ENCODE measurements around the gene PRDM16. TPM values are rescaled to one million over a fixed set of nuclear protein-coding genes. Genes with fewer than 3 reads are reported as not detected.

PRDM16 gene
- polyA plus RNA-seq, 3 donors = not detected

- Mint-ChIP-seq H3K9me3 (no peaks in the 10 kb centered on the region), H3K36me3 (no peaks in the 10 kb centered on the region), H3K27me3 (ENCODE audit: low read depth in 3 of 3) (peaks cover 0 to 2% (median 2%) of the 10 kb centered on the region in 3 donors), H3K27ac (no peak overlapping the region), H3K4me3 (no peak overlapping the region), H3K4me1 (no peaks in the 10 kb centered on the region)
- H3K27me3 ChIP-seq (ENCODE audit: control insufficient read depth in 2 of 2, insufficient read depth in 2 of 2, low read length in 2 of 2) = no peaks in the 10 kb centered on the region
- no peak for DNase-seq
- intact Hi-C loops (cut with micrococcal nuclease) = no loop called here
- no peak overlapping the region for H3K4me2 ChIP-seq (replicated peaks; ENCODE audit: extremely low read depth, low read length, poor library complexity, severe bottlenecking)
- H4K20me1 ChIP-seq (ENCODE audit: insufficient read depth, low read length) = no peaks in the 10 kb centered on the region
- no peaks in the 10 kb centered on the region for H3K36me3 ChIP-seq (replicated peaks in 1 of 2; ENCODE audit: control insufficient read depth in 1 of 2, insufficient read depth in 2 of 2, low read length in 2 of 2)
- no peak overlapping the region for H2AFZ ChIP-seq (ENCODE audit: insufficient read depth, low read depth, low read length, poor library complexity, severe bottlenecking)
- no peaks in the 10 kb centered on the region for H3K9me3 ChIP-seq (replicated peaks in 1 of 2; ENCODE audit: control insufficient read depth in 1 of 2, insufficient read depth in 1 of 2, low read length in 2 of 2)
- 98% methylated on average over 12 of the region's 12 CpGs for WGBS (ENCODE audit: insufficient coverage)
- no peaks in the 10 kb centered on the region for H3K79me2 ChIP-seq (ENCODE audit: insufficient read depth, low read length)
- no peak overlapping the region for H3K4me3 ChIP-seq (replicated peaks in 1 of 3; ENCODE audit: low read depth in 2 of 3, low read length in 3 of 3)
- no peak overlapping the region for H3K27ac ChIP-seq (ENCODE audit: low read depth in 1 of 2, low read length in 2 of 2)
- TF ChIP-seq, protein P1, sequence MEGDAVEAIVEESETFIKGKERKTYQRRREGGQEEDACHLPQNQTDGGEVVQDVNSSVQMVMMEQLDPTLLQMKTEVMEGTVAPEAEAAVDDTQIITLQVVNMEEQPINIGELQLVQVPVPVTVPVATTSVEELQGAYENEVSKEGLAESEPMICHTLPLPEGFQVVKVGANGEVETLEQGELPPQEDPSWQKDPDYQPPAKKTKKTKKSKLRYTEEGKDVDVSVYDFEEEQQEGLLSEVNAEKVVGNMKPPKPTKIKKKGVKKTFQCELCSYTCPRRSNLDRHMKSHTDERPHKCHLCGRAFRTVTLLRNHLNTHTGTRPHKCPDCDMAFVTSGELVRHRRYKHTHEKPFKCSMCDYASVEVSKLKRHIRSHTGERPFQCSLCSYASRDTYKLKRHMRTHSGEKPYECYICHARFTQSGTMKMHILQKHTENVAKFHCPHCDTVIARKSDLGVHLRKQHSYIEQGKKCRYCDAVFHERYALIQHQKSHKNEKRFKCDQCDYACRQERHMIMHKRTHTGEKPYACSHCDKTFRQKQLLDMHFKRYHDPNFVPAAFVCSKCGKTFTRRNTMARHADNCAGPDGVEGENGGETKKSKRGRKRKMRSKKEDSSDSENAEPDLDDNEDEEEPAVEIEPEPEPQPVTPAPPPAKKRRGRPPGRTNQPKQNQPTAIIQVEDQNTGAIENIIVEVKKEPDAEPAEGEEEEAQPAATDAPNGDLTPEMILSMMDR (IDR thresholded peaks at IDR 0.05) = no peak
- no peaks in the 10 kb centered on the region for H3K4me1 ChIP-seq (ENCODE audit: control insufficient read depth in 1 of 2, insufficient read depth in 2 of 2, low read length in 2 of 2)
- no peak overlapping the region for H3K9ac ChIP-seq (ENCODE audit: insufficient read depth, low read length, poor library complexity, severe bottlenecking)
Measured at GRCh38 chr1:3407021-3407420, 338.0 kb downstream of the PRDM16 start.

GRCh38 chr1:3408751-3409266 is 339.8 kb downstream of the PRDM16 start:
- Histone ChIP-seq H3K9me3 (replicated peaks in 1 of 2; ENCODE audit: control insufficient read depth in 1 of 2, insufficient read depth in 1 of 2, low read length in 2 of 2) (no peaks in the 10 kb centered on the region), H3K4me2 (replicated peaks; ENCODE audit: extremely low read depth, low read length, poor library complexity, severe bottlenecking) (no peak overlapping the region), H3K27me3 (ENCODE audit: control insufficient read depth in 2 of 2, insufficient read depth in 2 of 2, low read length in 2 of 2) (no peaks in the 10 kb centered on the region), H3K4me1 (ENCODE audit: control insufficient read depth in 1 of 2, insufficient read depth in 2 of 2, low read length in 2 of 2) (no peaks in the 10 kb centered on the region), H2AFZ (ENCODE audit: insufficient read depth, low read depth, low read length, poor library complexity, severe bottlenecking) (no peak overlapping the region), H3K4me3 (replicated peaks in 1 of 3; ENCODE audit: low read depth in 2 of 3, low read length in 3 of 3) (no peak overlapping the region), H4K20me1 (ENCODE audit: insufficient read depth, low read length) (no peaks in the 10 kb centered on the region), H3K9ac (ENCODE audit: insufficient read depth, low read length, poor library complexity, severe bottlenecking) (no peak overlapping the region), H3K36me3 (replicated peaks in 1 of 2; ENCODE audit: control insufficient read depth in 1 of 2, insufficient read depth in 2 of 2, low read length in 2 of 2) (no peaks in the 10 kb centered on the region), H3K27ac (ENCODE audit: low read depth in 1 of 2, low read length in 2 of 2) (no peak overlapping the region), H3K79me2 (ENCODE audit: insufficient read depth, low read length) (no peaks in the 10 kb centered on the region)
- no peak overlapping the region for H3K27ac Mint-ChIP-seq
- H3K9me3 Mint-ChIP-seq = no peaks in the 10 kb centered on the region
- no peak for DNase-seq
- TF ChIP-seq, protein P1 (IDR thresholded peaks at IDR 0.05) = no peak
- H3K4me1 Mint-ChIP-seq = no peaks in the 10 kb centered on the region
- intact Hi-C loops (cut with micrococcal nuclease) = no loop called here
- peaks cover 0 to 2% (median 0%) of the 10 kb centered on the region in 3 donors for H3K27me3 Mint-ChIP-seq (ENCODE audit: low read depth in 3 of 3)
- 90% methylated on average over 22 of the region's 36 CpGs for WGBS (ENCODE audit: insufficient coverage)
- H3K4me3 Mint-ChIP-seq = no peak overlapping the region
- H3K36me3 Mint-ChIP-seq = no peaks in the 10 kb centered on the region

Data from CD14-positive monocyte (primary cell).